ENCODE measurements around the gene INPP5K. TPM values are rescaled to one million over a fixed set of nuclear protein-coding genes. Genes with fewer than 3 reads are reported as not detected.
"Not testable (repeated sequence)": the region's sequence is repeated elsewhere in the genome, so short reads cannot be mapped to it uniquely, and the experiment has no call there.

Gene INPP5K
- total and polyA plus RNA-seq, 2 experiments from 2014 or later: 36.1 to 42.3 TPM

DNA sequence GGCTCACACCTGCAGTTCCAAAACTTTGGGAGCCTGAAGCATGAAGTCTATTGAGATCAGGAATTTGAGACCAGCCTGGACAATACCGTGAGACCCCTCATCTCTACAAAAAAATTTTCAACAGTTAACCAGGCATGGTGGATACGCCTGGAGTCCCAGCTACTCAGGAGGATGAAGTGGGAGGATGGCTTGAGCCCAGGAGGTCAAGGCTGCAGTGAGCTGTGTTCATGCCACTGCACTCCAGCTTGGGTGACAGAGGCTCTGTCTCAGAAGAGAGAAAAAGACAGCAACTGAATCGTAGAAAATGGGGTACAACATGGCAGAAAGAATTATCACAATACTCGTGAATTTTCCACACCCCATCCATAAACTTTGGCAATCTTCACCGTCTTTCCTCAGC is 63.6 kb downstream of the INPP5K start:
- peaks cover 29% of the 10 kb centered on the region for H3F3A ChIP-seq (ENCODE audit: insufficient read depth)
- no peaks in the 10 kb centered on the region for H3K9me2 ChIP-seq (ENCODE audit: insufficient read depth)
- H3K4me3 ChIP-seq: no peak overlapping the region
- 47 to 56% methylated on average over 5 of the region's 5 CpGs for WGBS, 2 experiments (ENCODE audit: low coverage in 1 of 2, low lambda C conversion rate in 2 of 2, missing lambda C conversion rate in 2 of 2)
- no peak for DNase-seq
- no peak overlapping the region for H3K27ac ChIP-seq
- H2AFZ ChIP-seq: no peak overlapping the region
- H3K36me3 ChIP-seq (ENCODE audit: low read depth): no peaks in the 10 kb centered on the region; the same call in 1 of the 2 replicates
- H3K4me1 ChIP-seq (ENCODE audit: insufficient read depth): peaks cover 18% of the 10 kb centered on the region; the same call in 1 of the 2 replicates
- H3K27me3 ChIP-seq (replicated peaks; ENCODE audit: insufficient read depth): no peaks in the 10 kb centered on the region
- no peak overlapping the region for H3K4me2 ChIP-seq (ENCODE audit: unreplicated experiment)
- in situ Hi-C loops (cut with MboI): no loop called here
- H4K20me1 ChIP-seq (ENCODE audit: insufficient read depth): peaks cover 34% of the 10 kb centered on the region
- peaks cover 82% of the 10 kb centered on the region for H3K79me2 ChIP-seq (ENCODE audit: insufficient read depth)
- no peaks in the 10 kb centered on the region for H3K9me3 ChIP-seq (ENCODE audit: low read depth)
- TF ChIP-seq EZH2phosphoT487 (IDR thresholded peaks at IDR 0.05; ENCODE audit: insufficient read depth, low read depth) (no peak), EZH2 (IDR thresholded peaks at IDR 0.05; ENCODE audit: insufficient read depth, poor library complexity, severe bottlenecking) (no peak)
- no peak overlapping the region for H3K9ac ChIP-seq

DNA sequence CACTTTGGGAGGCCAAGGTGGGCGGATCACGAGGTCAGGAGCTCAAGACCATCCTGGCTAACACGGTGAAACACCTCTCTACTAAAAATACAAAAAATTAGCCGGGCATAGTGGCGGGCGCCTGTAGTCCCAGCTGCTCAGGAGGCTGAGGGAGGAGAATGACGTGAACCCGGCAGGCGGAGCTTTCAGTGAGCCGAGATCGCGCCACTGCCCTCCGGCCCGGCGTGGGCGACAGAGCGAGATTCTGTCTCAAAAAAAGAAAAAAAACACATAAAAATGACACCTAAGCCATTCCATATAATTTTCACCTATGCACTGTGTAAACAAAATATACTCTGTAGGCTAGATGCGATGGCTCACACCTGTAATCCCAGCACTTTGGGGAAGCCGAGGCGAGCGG is 66.2 kb downstream of the INPP5K start:
- H3K9me3 ChIP-seq (ENCODE audit: low read depth); H3K27me3 ChIP-seq (replicated peaks; ENCODE audit: insufficient read depth); H3K9me2 ChIP-seq (ENCODE audit: insufficient read depth); H3K36me3 ChIP-seq (ENCODE audit: low read depth); H3K4me3 ChIP-seq; H3K27ac ChIP-seq; in situ Hi-C loops (cut with MboI); H2AFZ ChIP-seq; H3K9ac ChIP-seq; H3K4me2 ChIP-seq (ENCODE audit: unreplicated experiment); DNase-seq: not testable (repeated sequence)
- Histone ChIP-seq H3K4me1 (ENCODE audit: insufficient read depth) (peaks cover 18% of the 10 kb centered on the region; the same call in 1 of the 2 replicates), H3F3A (ENCODE audit: insufficient read depth) (peaks cover 22% of the 10 kb centered on the region), H3K79me2 (ENCODE audit: insufficient read depth) (peaks cover 100% of the 10 kb centered on the region), H4K20me1 (ENCODE audit: insufficient read depth) (peaks cover 47% of the 10 kb centered on the region)
- 94 to 96% methylated on average over 21 of the region's 21 CpGs for WGBS, 2 experiments (ENCODE audit: low coverage in 1 of 2, low lambda C conversion rate in 2 of 2, missing lambda C conversion rate in 2 of 2)

DNA sequence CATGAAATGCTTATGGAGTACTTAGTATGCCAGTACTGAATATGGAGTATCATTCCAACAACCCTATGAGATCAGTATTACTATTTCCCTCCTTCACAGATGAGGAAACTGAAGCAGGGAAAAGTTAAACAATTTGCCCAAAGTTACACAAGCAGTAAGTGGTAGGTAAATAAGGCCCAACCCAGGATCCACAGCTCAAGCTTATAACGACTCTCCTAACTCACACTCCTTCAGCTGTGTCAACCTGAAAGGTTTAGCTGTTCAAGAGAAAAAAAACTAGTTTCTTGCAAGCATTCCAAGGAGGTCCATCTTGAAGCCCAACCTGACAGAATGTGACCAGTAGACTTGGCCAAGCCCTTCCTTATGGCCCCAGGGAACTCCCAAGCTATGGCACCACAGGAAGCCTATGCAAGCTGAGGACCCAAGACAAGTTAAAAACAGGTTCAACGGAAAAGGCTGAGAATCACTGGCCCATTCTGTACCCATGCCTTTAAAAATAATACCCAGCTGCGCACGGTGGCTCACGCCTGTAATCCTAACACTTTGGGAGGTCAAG is 66.9 kb downstream of the INPP5K start:
- Histone ChIP-seq H3K27ac (no peak overlapping the region), H3F3A (ENCODE audit: insufficient read depth) (peaks cover 16% of the 10 kb centered on the region), H3K4me3 (no peak overlapping the region), H2AFZ (no peak overlapping the region), H3K9me3 (ENCODE audit: low read depth) (no peaks in the 10 kb centered on the region), H3K9ac (no peak overlapping the region), H3K4me2 (ENCODE audit: unreplicated experiment) (no peak overlapping the region), H3K27me3 (replicated peaks; ENCODE audit: insufficient read depth) (no peaks in the 10 kb centered on the region), H4K20me1 (ENCODE audit: insufficient read depth) (peaks cover 42% of the 10 kb centered on the region), H3K79me2 (ENCODE audit: insufficient read depth) (peaks cover 100% of the 10 kb centered on the region), H3K9me2 (ENCODE audit: insufficient read depth) (no peaks in the 10 kb centered on the region), H3K4me1 (ENCODE audit: insufficient read depth) (peaks cover 18% of the 10 kb centered on the region; the same call in 1 of the 2 replicates), H3K36me3 (ENCODE audit: low read depth) (no peaks in the 10 kb centered on the region; the same call in 1 of the 2 replicates)
- DNase-seq: no peak
- in situ Hi-C loops (cut with MboI): no loop called here
- WGBS, 2 experiments (ENCODE audit: low coverage in 1 of 2, low lambda C conversion rate in 2 of 2, missing lambda C conversion rate in 2 of 2): 78 to 81% methylated on average over 5 of the region's 5 CpGs
- TF ChIP-seq EZH2phosphoT487 (IDR thresholded peaks at IDR 0.05; ENCODE audit: insufficient read depth, low read depth): no peak
- TF ChIP-seq EZH2 (IDR thresholded peaks at IDR 0.05; ENCODE audit: insufficient read depth, poor library complexity, severe bottlenecking): no peak

DNA sequence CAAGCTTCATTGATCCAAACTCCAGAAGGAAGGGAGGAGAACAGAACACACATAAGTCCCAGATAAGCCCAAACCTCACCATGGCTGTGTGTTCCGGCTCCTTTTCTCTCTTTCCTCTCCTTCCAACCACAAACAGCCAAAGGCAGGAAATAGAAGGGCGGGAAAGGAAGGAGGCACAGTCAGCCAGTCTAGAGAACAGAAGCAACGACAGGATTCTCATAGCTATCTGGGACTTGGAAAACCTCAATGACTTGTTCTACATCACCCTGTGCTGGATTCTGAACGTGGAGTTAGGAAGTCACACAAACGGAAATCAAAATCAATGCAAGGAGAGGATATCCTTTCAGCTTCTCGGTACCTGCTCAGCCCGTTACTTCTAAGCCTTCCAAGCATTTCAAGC is 69.4 kb downstream of the INPP5K start:
- in situ Hi-C loops (cut with MboI): no loop called here
- Histone ChIP-seq H3K4me3 (no peak overlapping the region), H3K27me3 (replicated peaks; ENCODE audit: insufficient read depth) (no peaks in the 10 kb centered on the region), H3K27ac (no peak overlapping the region), H2AFZ (no peak overlapping the region), H3K79me2 (ENCODE audit: insufficient read depth) (peaks cover 100% of the 10 kb centered on the region), H3K36me3 (ENCODE audit: low read depth) (no peaks in the 10 kb centered on the region), H3K4me2 (ENCODE audit: unreplicated experiment) (no peak overlapping the region), H3K9ac (no peak overlapping the region), H4K20me1 (ENCODE audit: insufficient read depth) (peaks cover 41% of the 10 kb centered on the region), H3K9me3 (ENCODE audit: low read depth) (no peaks in the 10 kb centered on the region), H3K9me2 (ENCODE audit: insufficient read depth) (no peaks in the 10 kb centered on the region), H3F3A (ENCODE audit: insufficient read depth) (no peaks in the 10 kb centered on the region; the same call in 1 of the 2 replicates), H3K4me1 (ENCODE audit: insufficient read depth) (0 out of 2 replicates have a peak, but pooled peaks cover 9% of the 10 kb centered on the region)
- TF ChIP-seq EZH2 (IDR thresholded peaks at IDR 0.05; ENCODE audit: insufficient read depth, poor library complexity, severe bottlenecking): no peak
- no peak for TF ChIP-seq EZH2phosphoT487 (IDR thresholded peaks at IDR 0.05; ENCODE audit: insufficient read depth, low read depth)
- no peak for DNase-seq
- 90% methylated on average over 7 of the region's 7 CpGs for WGBS, 2 experiments (ENCODE audit: low coverage in 1 of 2, low lambda C conversion rate in 2 of 2, missing lambda C conversion rate in 2 of 2)

Data from GM23248 (cell line).